Astrocyte (in vitro differentiated cells and primary cell): ENCODE measurements around the gene MSANTD3. TPM values are rescaled to one million over a fixed set of nuclear protein-coding genes. Genes with fewer than 3 reads are reported as not detected.
A peak's percentile ranks its signal among the peaks of the same experiment; 100 is the strongest.

ENCODE experiments used
- DNase-seq: peaks from one replicate; pipeline ENCODE4 v3.0.0-alpha.2; 2010; ENCODE audit warnings: low read depth
- FAIRE-seq: peaks from 2 replicates; lab custom pipeline; 2011; peaks lifted over from hg19 to GRCh38; lab: Jason Lieb, UNC
- H2AFZ ChIP-seq: 2 replicates; pipeline ENCODE4 v1.6.0; 2012; ENCODE audit warnings: low read depth, low read length, inconsistent platforms
- H3K27ac ChIP-seq: 2 replicates; pipeline ENCODE4 v1.5.1; 2011; ENCODE audit warnings: low read depth, low read length, inconsistent platforms
- H3K27me3 ChIP-seq: 2 replicates; pipeline ENCODE4 v1.6.0; 2011; ENCODE audit warnings: low read length, inconsistent platforms; ENCODE audit not compliant: insufficient read depth
- H3K36me3 ChIP-seq: 2 replicates; pipeline ENCODE4 v1.5.1; 2011; ENCODE audit warnings: low read length, inconsistent platforms; ENCODE audit not compliant: insufficient read depth
- H3K4me1 ChIP-seq: 2 replicates; pipeline ENCODE4 v1.5.1; 2011; ENCODE audit warnings: low read length, inconsistent platforms; ENCODE audit not compliant: insufficient read depth
- H3K4me2 ChIP-seq: 2 replicates; pipeline ENCODE4 v1.6.0; 2012; ENCODE audit warnings: low read length, inconsistent platforms
- H3K4me3 ChIP-seq: 2 replicates; pipeline ENCODE4 v1.5.1; 2011; ENCODE audit warnings: low read depth, mild to moderate bottlenecking, low read length, inconsistent platforms; ENCODE audit not compliant: insufficient read depth
- H3K79me2 ChIP-seq: 2 replicates; pipeline ENCODE4 v1.6.0; 2012; ENCODE audit warnings: mild to moderate bottlenecking, low read length, inconsistent platforms; ENCODE audit not compliant: insufficient read depth
- H3K9ac ChIP-seq: 2 replicates; pipeline ENCODE4 v1.6.0; 2012; ENCODE audit warnings: mild to moderate bottlenecking, low read length, inconsistent platforms
- H3K9me3 ChIP-seq: 2 replicates; pipeline ENCODE4 v1.5.1; 2012; ENCODE audit warnings: low read depth, mild to moderate bottlenecking, low read length, inconsistent platforms; ENCODE audit not compliant: insufficient read depth
- H4K20me1 ChIP-seq: 2 replicates; pipeline ENCODE4 v1.6.0; 2012; ENCODE audit warnings: low read length, inconsistent platforms; ENCODE audit not compliant: insufficient read depth
- H3K27ac Mint-ChIP-seq: one replicate; pipeline ENCODE4 v1.8.0; 2021; ENCODE audit warnings: mild to moderate bottlenecking, mixed read lengths; ENCODE audit not compliant: unreplicated experiment
- H3K27me3 Mint-ChIP-seq: one replicate; pipeline ENCODE4 v1.8.0; 2021; ENCODE audit warnings: low read depth, mixed read lengths; ENCODE audit not compliant: unreplicated experiment
- H3K36me3 Mint-ChIP-seq: one replicate; pipeline ENCODE4 v1.8.0; 2021; ENCODE audit warnings: low read depth, mixed read lengths; ENCODE audit not compliant: unreplicated experiment
- H3K4me1 Mint-ChIP-seq: one replicate; pipeline ENCODE4 v1.8.0; 2021; ENCODE audit warnings: low read depth, mixed read lengths; ENCODE audit not compliant: unreplicated experiment
- H3K4me3 Mint-ChIP-seq: one replicate; pipeline ENCODE4 v1.8.0; 2021; ENCODE audit warnings: mild to moderate bottlenecking, moderate library complexity, mixed read lengths; ENCODE audit not compliant: unreplicated experiment
- H3K9me3 Mint-ChIP-seq: one replicate; pipeline ENCODE4 v1.8.0; 2021; ENCODE audit warnings: mild to moderate bottlenecking, mixed read lengths; ENCODE audit not compliant: unreplicated experiment
- CTCF ChIP-seq: IDR thresholded peaks from 2 replicates; pipeline ENCODE4 v1.5.1; 2011; ENCODE audit warnings: low read depth, mild to moderate bottlenecking, inconsistent platforms, low read length, moderate library complexity; ENCODE audit not compliant: insufficient read depth
- EZH2 ChIP-seq: IDR thresholded peaks from 2 replicates; pipeline ENCODE4 v1.6.1; 2012; ENCODE audit warnings: mild to moderate bottlenecking, low read length, inconsistent platforms; ENCODE audit not compliant: insufficient read depth
- total RNA-seq: library from RNA; stranded (reverse); gene quantifications from 2 replicates; pipeline ENCODE4 v1.2.1, GENCODE V29; 2021

MSANTD3 gene
- total RNA-seq, 1 donor from 2014 or later = 76.0 TPM

GRCh38 chr9:100411472-100412283 lies 15.3 kb upstream of the MSANTD3 start:
- Histone ChIP-seq H2AFZ (peak overlapping the region; percentile 93), H3K36me3 (no peaks in the 10 kb centered on the region), H3K9ac (peak overlapping the region; percentile 63), H3K9me3 (no peaks in the 10 kb centered on the region), H3K27me3 (no peaks in the 10 kb centered on the region), H3K4me1 (no peaks in the 10 kb centered on the region), H3K27ac (peak overlapping the region; percentile 59), H4K20me1 (no peaks in the 10 kb centered on the region), H3K4me2 (peak overlapping the region; percentile 87), H3K79me2 (no peaks in the 10 kb centered on the region), H3K4me3 (peak overlapping the region; percentile 66)
- DNase-seq = peak; percentile 88
- H3K9me3 Mint-ChIP-seq = peaks cover 5% of the 10 kb centered on the region
- no peaks in the 10 kb centered on the region for H3K27me3 Mint-ChIP-seq
- FAIRE-seq = peak; percentile 55
- H3K27ac Mint-ChIP-seq = peak overlapping the region; percentile 47
- H3K36me3 Mint-ChIP-seq = no peaks in the 10 kb centered on the region
- H3K4me1 Mint-ChIP-seq = no peaks in the 10 kb centered on the region
- no peak for TF ChIP-seq EZH2
- no peak for TF ChIP-seq CTCF
- H3K4me3 Mint-ChIP-seq = peak overlapping the region; percentile 79

GRCh38 chr9:100413839-100414420 lies 13.0 kb upstream of the MSANTD3 start:
- Histone ChIP-seq H4K20me1 (no peaks in the 10 kb centered on the region), H3K4me3 (no peak overlapping the region), H3K27me3 (no peaks in the 10 kb centered on the region), H3K9me3 (no peaks in the 10 kb centered on the region), H2AFZ (no peak overlapping the region), H3K36me3 (no peaks in the 10 kb centered on the region), H3K4me2 (no peak overlapping the region), H3K9ac (no peak overlapping the region), H3K79me2 (no peaks in the 10 kb centered on the region), H3K27ac (no peak overlapping the region), H3K4me1 (no peaks in the 10 kb centered on the region)
- Mint-ChIP-seq H3K27ac (no peak overlapping the region), H3K4me3 (no peak overlapping the region), H3K9me3 (peaks cover 5% of the 10 kb centered on the region), H3K4me1 (no peaks in the 10 kb centered on the region), H3K27me3 (no peaks in the 10 kb centered on the region), H3K36me3 (peaks cover 1% of the 10 kb centered on the region)
- no peak for FAIRE-seq
- TF ChIP-seq CTCF = no peak
- no peak for TF ChIP-seq EZH2
- DNase-seq = no peak

- H3K27ac ChIP-seq = no peak overlapping the region
- Mint-ChIP-seq H3K9me3 (no peaks in the 10 kb centered on the region), H3K27me3 (no peaks in the 10 kb centered on the region), H3K36me3 (peaks cover 1% of the 10 kb centered on the region), H3K27ac (no peak overlapping the region), H3K4me3 (no peak overlapping the region), H3K4me1 (no peaks in the 10 kb centered on the region)
- H3K27me3 ChIP-seq = no peaks in the 10 kb centered on the region
- no peak overlapping the region for H3K9ac ChIP-seq
- H3K4me2 ChIP-seq = no peak overlapping the region
- DNase-seq (no peak), FAIRE-seq (no peak)
- H3K4me1 ChIP-seq = no peaks in the 10 kb centered on the region
- no peaks in the 10 kb centered on the region for H3K79me2 ChIP-seq
- H2AFZ ChIP-seq = no peak overlapping the region
- no peak overlapping the region for H3K4me3 ChIP-seq
- H4K20me1 ChIP-seq = no peaks in the 10 kb centered on the region
- H3K9me3 ChIP-seq = no peaks in the 10 kb centered on the region
- no peaks in the 10 kb centered on the region for H3K36me3 ChIP-seq
- TF ChIP-seq CTCF = no peak
- no peak for TF ChIP-seq EZH2
Measured at GRCh38 chr9:100417815-100418214, 9.1 kb upstream of the MSANTD3 start.
